A673 (cell line): ENCODE data around the gene GRAP2. TPM values are rescaled to one million over a fixed set of nuclear protein-coding genes. Genes with fewer than 3 reads are reported as not detected.
"Not testable (repeated sequence)": the region's sequence is repeated elsewhere in the genome, so short reads cannot be mapped to it uniquely, and the experiment has no call there.

Experiments used
- BruUV-seq: library from RNA; stranded (reverse); fragments of 400-500 nt; replicated peaks from 2 replicates; lab custom pipeline; 2021; lab: Mats Ljungman, UMichigan
- CTCF ChIA-PET: fragments of 300-600 bp; sonication (Branson Sonifier 250); formaldehyde crosslinking; loops from one replicate; lab custom pipeline; 2022; ENCODE audit warnings: antibody characterized with exemption; lab: Charles Lee
- POLR2A ChIA-PET: fragments of 300-600 bp; sonication (Branson Sonifier 250); formaldehyde crosslinking; loops from one replicate; lab custom pipeline; 2022; ENCODE audit warnings: antibody characterized with exemption; ENCODE audit not compliant: low non-redundant PET; lab: Charles Lee
- DNase-seq: peaks from one replicate; pipeline ENCODE4 v3.0.0-alpha.2; 2015; ENCODE audit warnings: low spot score
- H3K27ac ChIP-seq: fragments of 200-600 bp; sonication (generic); 2 replicates; pipeline ENCODE4 v1.5.1; 2016; ENCODE audit warnings: mixed run types, low read depth, mild to moderate bottlenecking, mixed read lengths, antibody characterized with exemption, low read length; ENCODE audit not compliant: poor library complexity, severe bottlenecking
- H3K27me3 ChIP-seq: fragments of 200-600 bp; sonication (generic); replicated peaks from 2 replicates; pipeline ENCODE4 v1.6.1; 2017; ENCODE audit warnings: mixed run types, low read depth, mild to moderate bottlenecking, mixed read lengths, antibody characterized with exemption, low read length; ENCODE audit not compliant: insufficient read depth, poor library complexity
- H3K36me3 ChIP-seq: fragments of 200-600 bp; sonication (generic); 2 replicates; pipeline ENCODE4 v1.6.1; 2016; ENCODE audit warnings: mixed run types, mild to moderate bottlenecking, mixed read lengths, antibody characterized with exemption, low read length; ENCODE audit not compliant: insufficient read depth, poor library complexity, severe bottlenecking
- H3K4me1 ChIP-seq: fragments of 200-600 bp; sonication (generic); 2 replicates; pipeline ENCODE4 v1.6.1; 2017; ENCODE audit warnings: mixed run types, mild to moderate bottlenecking, mixed read lengths, antibody characterized with exemption, low read length; ENCODE audit not compliant: insufficient read depth, poor library complexity, severe bottlenecking
- H3K4me3 ChIP-seq: fragments of 200-600 bp; sonication (generic); 2 replicates; pipeline ENCODE4 v1.5.1; 2016; ENCODE audit warnings: low read depth, mixed run types, mild to moderate bottlenecking, mixed read lengths, low read length; ENCODE audit not compliant: poor library complexity, severe bottlenecking
- H3K9me3 ChIP-seq: fragments of 200-600 bp; sonication (generic); 2 replicates; pipeline ENCODE4 v1.6.1; 2016; ENCODE audit warnings: mixed run types, low read depth, mild to moderate bottlenecking, mixed read lengths, antibody characterized with exemption, low read length; ENCODE audit not compliant: poor library complexity, severe bottlenecking
- CTCF ChIP-seq: fragments of 300-800, 200-600 bp; sonication (generic); conservative IDR thresholded peaks from 2 replicates; pipeline ENCODE4 v1.5.1; 2017; ENCODE audit warnings: low read depth, mild to moderate bottlenecking, antibody characterized with exemption, low read length, moderate library complexity, mixed read lengths
- EZH2 ChIP-seq: fragments of 200-600 bp; sonication (generic); IDR thresholded peaks from 2 replicates; pipeline ENCODE4 v1.6.1; 2017; ENCODE audit warnings: borderline replicate concordance, low read depth, mild to moderate bottlenecking, mixed read lengths, antibody characterized with exemption, low read length; ENCODE audit not compliant: poor library complexity, severe bottlenecking
- intact Hi-C: fragments of 100-400 bp; cut with micrococcal nuclease; formaldehyde crosslinking; loops from one replicate; pipeline ENCODE4 v1.10.0; 2022; ENCODE audit not compliant: unreplicated experiment
- total RNA-seq: library from RNA; stranded (reverse); gene quantifications from 2 replicates; pipeline ENCODE4 v1.2.3, GENCODE V29; 2021

Gene GRAP2
- total RNA-seq, 1 experiment from 2014 or later = not detected

- CTCF ChIA-PET = no interaction called here
- POLR2A ChIA-PET = no interaction called here
These were observed 23.6 kb upstream of the GRAP2 start for GRCh38 chr22:39877079-39877845.

GRCh38 chr22:39880722-39881121, 20.2 kb upstream of the GRAP2 start:
- no peak for DNase-seq
- Histone ChIP-seq H3K9me3 (no peaks in the 10 kb centered on the region), H3K36me3 (no peaks in the 10 kb centered on the region), H3K4me3 (no peak overlapping the region), H3K4me1 (no peaks in the 10 kb centered on the region), H3K27ac (no peak overlapping the region), H3K27me3 (peaks cover 46% of the 10 kb centered on the region)
- no TSS peak for BruUV-seq
- TF ChIP-seq EZH2 (no peak), CTCF (no peak)
- POLR2A ChIA-PET = no interaction called here
- intact Hi-C loops = no loop called here
- CTCF ChIA-PET = no interaction called here

More at GRCh38 chr22:39877079-39877845, 23.6 kb upstream of the GRAP2 start:
- DNase-seq = no peak
- Histone ChIP-seq H3K27ac (no peak overlapping the region), H3K27me3 (peaks cover 34% of the 10 kb centered on the region), H3K4me1 (no peaks in the 10 kb centered on the region), H3K9me3 (no peaks in the 10 kb centered on the region), H3K4me3 (no peak overlapping the region), H3K36me3 (no peaks in the 10 kb centered on the region)
- TF ChIP-seq EZH2 (no peak), CTCF (no peak)
- intact Hi-C loops = no loop called here
- BruUV-seq = no TSS peak

GRCh38 chr22:39883057-39883456, 17.8 kb upstream of the GRAP2 start:
- CTCF ChIA-PET = interaction anchor here (0.6 kb wide), 1 partner anchor 73 kb away, joined by 7 read pairs; no protein-coding TSS in a partner anchor
- POLR2A ChIA-PET = interaction anchor here (0.6 kb wide), 1 partner anchor 1064 kb away, joined by 4 read pairs; no protein-coding TSS in a partner anchor
- no TSS peak for BruUV-seq

GRCh38 chr22:39889924-39890323, 11.0 kb upstream of the GRAP2 start:
- H3K27me3 ChIP-seq = peaks cover 22% of the 10 kb centered on the region
- BruUV-seq, intact Hi-C loops, POLR2A ChIA-PET, CTCF ChIA-PET, H3K9me3 ChIP-seq, H3K4me1 ChIP-seq, DNase-seq, H3K36me3 ChIP-seq, H3K27ac ChIP-seq, H3K4me3 ChIP-seq: not testable (repeated sequence)

More at GRCh38 chr22:39883057-39883456, 17.8 kb upstream of the GRAP2 start:
- no peak for DNase-seq
- H3K4me3 ChIP-seq = no peak overlapping the region
- intact Hi-C loops = no loop called here
- H3K4me1 ChIP-seq = no peaks in the 10 kb centered on the region
- no peak overlapping the region for H3K27ac ChIP-seq
- no peaks in the 10 kb centered on the region for H3K9me3 ChIP-seq
- TF ChIP-seq EZH2 = no peak
- no peak for TF ChIP-seq CTCF
- peaks cover 45% of the 10 kb centered on the region for H3K27me3 ChIP-seq
- H3K36me3 ChIP-seq = no peaks in the 10 kb centered on the region
